Measurements from ENCODE around the gene KIF21B. TPM values are rescaled to one million over a fixed set of nuclear protein-coding genes. Genes with fewer than 3 reads are reported as not detected.

Gene KIF21B
- 1 to 10 TPM in 5 of 12 donors, under 1 TPM in 6, not detected in 1; 0.53 to 3.6 (median 0.99) TPM for polyA plus RNA-seq (ENCODE audit: insufficient read length in 12 of 12)
- long read RNA-seq, donor 1: 0 reads
- long read RNA-seq, donor 2: 0 reads
- long read RNA-seq, donor 3: 0 reads
- long read RNA-seq, donor 4: 0 reads
- long read RNA-seq, donor 5: 0 reads
- long read RNA-seq, donor 6: 0 reads
- long read RNA-seq, donor 7: 0 reads
- long read RNA-seq, donor 8: 0 reads
- long read RNA-seq, donor 9: 0 reads
- long read RNA-seq, donor 10: 0 reads
- long read RNA-seq, donor 11: 0 reads

DNA sequence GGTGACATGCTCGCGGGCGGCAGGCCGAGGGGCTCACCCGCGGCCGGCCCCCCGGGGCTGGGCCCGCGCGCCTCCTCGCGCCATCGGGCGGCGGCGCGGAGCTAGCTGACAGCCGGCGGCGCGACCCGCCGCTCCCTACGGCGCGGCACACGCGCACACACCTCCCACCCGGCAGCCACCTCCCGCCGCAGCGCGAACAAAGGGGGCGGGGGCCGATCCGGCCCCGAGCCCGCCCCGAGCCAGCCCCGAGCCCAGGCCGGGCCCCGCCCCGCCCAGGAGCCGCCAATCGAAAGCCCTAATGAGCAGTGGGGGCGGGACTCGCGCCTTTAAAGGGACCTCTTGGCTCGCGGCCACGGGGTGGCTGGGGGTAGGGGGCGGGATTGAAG, at the start of gene KIF21B:
KIF21B (minus strand) TSS at position 198 of the 386 bp plus-strand sequence. CDS start 331 bp downstream, outside the sequence.
- DNase-seq: peak; percentile 56

GRCh38 chr1:201072922-201073321, 49.4 kb upstream of the KIF21B start:
- no peak for DNase-seq

GRCh38 chr1:201072149-201072548, 48.6 kb upstream of the KIF21B start:
- no peak for DNase-seq

GRCh38 chr1:201069636-201070035, 46.1 kb upstream of the KIF21B start:
- DNase-seq: no peak

GRCh38 chr1:201068976-201069375, 45.5 kb upstream of the KIF21B start:
- no peak for DNase-seq

DNA sequence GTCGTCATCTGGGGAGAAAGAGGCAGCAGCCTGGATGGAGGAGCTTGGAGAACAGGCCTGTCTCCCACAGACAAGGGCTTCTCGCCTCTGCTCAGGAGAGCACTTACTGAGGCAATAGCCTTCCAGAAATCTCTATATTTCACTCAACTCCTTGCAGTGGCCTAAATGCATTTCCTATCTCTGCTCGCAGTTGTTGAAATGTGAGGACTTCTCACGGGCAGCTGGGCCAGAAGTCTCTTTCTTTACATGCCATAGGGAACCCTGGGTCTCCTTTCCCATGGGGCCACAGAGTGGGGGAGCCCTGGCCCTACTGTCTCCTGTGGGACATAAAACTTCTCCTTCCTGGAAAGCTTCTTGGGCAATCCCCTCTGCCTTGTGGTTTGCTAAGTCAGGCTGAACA, 43.5 kb upstream of the KIF21B start:
- DNase-seq: no peak

DNA sequence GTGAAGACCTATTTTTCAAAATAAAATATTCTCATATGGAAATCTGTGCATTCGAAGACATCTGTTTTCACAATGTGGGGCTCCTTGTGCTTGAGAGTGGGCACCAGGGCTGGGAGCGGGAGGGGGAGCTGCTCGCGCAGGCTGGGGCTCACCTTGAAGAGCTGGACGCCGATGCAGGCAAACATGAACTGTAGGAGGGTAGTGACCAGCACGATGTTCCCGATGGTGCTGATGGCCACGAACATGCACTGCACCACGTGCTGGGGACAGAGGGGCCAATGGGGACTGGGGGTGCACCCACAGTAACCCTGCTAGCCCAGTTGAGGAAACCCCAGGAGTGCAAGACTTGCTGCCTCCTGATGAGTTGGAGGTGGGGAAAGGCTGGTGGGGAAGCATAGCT, 42.2 kb upstream of the KIF21B start:
- no peak for DNase-seq

DNA sequence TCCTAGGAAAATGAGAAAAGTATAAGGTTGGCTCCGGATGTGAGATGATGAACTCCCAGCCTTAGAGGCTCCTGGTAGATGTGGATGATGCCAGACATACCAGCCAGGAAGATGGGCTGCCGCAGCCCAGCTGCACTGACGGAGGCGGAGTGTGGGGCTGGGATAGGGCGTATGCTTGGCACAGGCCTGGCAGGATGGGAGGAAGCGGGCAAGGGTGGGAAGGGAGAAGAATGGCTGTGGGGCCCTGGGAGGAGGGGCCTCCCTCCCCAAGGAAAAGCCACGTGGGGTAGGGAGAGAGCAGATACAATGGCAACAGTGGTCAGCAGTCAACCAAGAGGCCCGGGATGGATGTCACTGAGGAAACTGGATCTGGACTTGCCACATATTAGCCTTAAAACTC, 41.3 kb upstream of the KIF21B start:
- DNase-seq: no peak

DNA sequence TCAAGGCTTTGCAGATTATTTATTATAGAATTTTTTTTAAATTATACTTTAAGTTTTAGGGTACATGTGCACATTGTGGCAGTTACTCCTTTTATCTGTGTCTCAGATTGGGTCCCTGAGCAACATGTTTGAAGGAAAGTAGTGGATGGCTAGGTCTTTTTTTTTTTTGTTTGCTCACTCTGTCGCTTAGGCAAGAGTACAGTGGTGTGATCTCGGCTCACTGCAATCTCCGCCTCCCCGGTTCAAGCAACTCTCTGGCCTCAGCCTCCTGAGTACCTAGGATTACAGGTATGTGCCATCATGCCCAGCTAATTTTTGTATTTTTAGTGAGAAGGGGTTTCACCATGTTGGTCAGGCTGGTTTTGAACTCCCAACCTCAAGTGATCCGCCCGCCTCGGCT, 39.6 kb upstream of the KIF21B start:
- no peak for DNase-seq

DNA sequence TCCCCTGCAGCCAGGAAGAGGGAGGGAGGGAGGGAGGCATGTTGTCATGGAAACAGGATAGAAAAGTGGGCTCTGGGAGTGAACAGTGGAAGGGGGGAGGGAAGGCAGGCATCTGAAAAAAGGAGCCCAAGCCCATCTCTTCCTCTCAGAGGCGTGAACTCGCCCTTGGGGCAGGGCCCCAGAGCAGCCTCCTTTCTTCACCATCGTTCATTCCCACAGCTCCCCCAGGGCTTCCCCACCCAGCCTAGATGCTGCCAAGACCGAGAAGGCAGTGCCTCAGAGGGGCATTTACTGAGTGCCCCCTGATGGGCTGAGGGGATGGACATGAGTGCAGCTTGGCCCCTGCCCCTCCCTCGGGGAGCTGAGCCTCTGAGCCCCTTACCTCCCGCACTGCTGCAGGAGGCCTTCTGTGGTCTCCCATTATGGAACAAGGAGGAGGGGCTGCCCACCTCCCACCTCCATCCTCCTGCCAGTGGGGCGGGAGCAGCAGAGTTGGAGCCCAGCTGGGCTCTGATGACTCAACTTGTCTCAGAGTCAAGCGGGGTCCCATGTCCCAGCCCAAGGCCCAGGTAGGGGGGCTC, 39.1 kb upstream of the KIF21B start:
- no peak for DNase-seq

- DNase-seq: no peak
Observed at GRCh38 chr1:201061886-201062285, 38.4 kb upstream of the KIF21B start.

DNA sequence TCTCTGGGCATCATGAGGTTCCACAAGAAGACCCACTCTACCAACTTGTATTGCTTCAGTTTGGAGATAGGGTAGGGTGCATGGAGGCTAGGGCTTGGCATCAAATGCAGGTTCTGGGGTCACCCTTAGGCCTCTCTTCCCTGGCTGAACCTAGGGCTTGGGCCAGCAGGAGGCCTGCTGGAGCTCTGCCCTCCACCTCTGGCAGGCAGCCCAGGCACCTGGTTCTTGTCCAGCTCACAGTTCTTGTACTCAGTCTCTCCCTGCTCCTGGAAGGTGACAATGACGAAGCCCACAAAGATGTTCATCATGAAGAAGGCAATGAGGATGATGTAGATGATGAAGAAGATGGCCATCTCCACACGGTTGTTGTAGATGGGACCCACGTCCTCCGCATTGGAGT, 37.5 kb upstream of the KIF21B start:
- no peak for DNase-seq

DNA sequence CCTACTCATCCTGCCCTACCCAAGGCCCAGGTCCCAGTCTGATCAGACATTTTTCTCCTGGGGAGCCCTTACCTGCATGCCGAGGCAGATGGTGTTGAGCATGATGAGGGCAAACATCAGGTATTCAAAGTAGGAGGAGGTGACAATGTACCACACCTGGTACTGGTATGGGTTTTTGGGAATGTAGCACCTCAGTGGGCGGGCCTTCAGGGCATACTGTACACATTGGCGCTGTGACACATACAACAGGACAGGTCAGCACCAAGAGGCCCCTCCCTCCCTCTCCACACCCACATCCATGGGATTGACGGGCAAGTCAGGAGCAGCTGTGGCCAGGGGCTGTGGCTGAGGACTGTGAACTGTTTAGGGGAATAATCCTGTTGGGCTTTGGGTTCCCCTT, 37.1 kb upstream of the KIF21B start:
- no peak for DNase-seq

DNA sequence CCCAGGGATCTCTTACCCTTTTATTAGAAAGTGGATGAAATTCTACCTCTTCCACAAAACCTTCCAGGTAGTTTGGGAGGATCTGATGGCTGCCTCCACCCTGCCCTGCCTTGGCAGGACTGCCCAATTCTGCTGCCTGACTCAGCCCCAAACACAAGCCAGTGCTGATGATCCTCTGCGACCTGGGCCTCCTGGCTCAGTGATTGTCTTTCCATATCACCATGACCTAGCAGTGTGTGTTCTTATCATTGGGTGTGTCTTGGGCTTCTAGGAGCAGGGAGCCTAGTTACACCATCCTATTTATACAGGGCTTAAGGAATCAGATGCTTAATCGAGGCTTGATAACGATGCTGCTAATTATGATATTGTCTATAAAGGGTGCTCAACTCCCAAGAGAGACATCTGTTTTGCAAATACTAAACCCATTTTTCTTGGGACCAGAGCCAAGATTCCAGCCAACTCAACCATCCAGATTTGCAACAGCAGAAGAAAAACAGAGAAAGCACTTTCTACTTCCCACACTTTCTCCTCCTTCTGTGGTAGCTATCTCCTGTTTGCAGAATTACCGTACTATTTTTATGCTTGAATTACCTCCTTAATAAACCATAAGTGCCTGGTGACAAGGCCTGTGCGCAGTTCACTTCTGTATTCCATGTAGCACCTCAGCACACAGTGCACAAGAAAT, 36.5 kb upstream of the KIF21B start:
- DNase-seq: no peak

DNA sequence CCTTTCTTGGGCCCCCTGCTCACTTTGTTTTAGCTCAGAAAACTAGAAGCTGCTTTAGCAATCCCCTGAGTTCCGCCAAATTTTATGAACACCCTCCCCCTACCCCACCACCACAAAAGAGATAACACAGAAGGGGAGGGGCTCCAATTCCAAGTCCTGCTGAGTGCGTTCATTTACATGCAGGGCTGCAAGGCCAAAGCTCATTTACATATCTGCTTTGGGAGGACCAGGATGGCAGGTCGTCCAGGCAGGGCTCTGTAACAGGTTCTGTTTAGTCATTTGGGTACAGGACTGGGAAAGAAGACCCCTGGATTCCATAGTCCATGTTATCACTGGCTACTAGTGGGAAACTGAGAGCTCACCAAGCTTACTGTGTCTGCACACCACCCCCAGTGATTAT, 35.9 kb upstream of the KIF21B start:
- DNase-seq: no peak

DNA sequence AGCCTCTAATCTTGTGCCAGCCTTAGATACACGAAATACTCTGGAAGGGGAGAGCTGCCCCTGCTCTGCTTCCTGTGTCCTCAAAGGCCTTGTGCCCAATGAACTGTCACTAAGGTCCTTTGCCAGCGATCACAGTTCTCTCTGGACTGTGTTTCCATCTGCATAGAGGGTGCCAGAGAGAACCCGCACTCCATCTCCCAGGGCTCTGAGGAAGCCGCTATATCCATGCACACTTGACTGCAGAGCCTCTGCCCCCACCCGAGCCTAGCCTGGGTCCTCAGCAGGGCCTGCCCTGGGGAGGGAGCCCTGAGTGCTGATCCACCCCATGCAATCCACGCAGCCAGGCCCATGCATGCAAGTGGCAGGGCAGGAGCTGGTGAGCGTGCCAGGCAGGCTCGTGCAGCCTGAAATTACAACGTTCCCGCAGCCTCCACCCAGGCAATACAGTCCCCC, 30.6 kb upstream of the KIF21B start:
- DNase-seq: no peak

DNA sequence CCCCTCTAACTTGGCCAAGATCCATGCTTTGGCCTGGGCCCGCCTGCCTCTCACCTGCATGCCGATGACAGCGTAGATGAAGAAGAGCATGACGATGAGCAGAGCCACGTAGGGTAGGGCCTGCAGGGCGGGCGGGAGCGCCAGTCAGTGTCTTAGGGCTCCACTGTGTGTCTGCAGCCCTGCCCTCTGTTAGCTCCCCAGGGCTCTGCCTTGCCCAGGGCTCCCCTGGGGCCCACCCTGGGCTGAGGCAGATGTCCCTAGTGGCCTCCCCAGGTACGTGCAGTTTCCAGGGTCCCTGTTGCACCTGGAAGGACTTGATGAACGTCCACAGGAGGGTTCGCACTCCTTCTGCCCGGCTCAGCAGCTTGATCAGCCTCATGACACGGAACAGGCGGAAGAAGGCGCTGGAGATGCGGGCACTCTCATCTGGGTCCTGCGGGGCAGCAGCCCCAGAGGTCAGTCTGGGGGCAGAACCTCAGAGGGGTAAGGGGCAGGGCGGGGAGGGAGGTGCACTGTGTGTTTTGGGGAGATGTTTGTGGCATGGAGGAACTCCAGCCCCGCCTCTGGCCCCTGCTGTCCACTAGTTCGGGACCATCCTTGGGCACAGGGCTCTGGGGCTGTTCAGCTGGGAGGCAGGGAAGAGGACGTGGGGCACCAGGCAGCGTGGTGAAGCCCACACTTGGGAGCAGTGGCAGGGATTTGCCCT, 29.8 kb upstream of the KIF21B start:
- no peak for DNase-seq

GRCh38 chr1:201051399-201051798, 27.9 kb upstream of the KIF21B start:
- no peak for DNase-seq

GRCh38 chr1:201050515-201051277, 27.2 kb upstream of the KIF21B start:
- no peak for DNase-seq

GRCh38 chr1:201049248-201049831, 25.8 kb upstream of the KIF21B start:
- DNase-seq: no peak

DNA sequence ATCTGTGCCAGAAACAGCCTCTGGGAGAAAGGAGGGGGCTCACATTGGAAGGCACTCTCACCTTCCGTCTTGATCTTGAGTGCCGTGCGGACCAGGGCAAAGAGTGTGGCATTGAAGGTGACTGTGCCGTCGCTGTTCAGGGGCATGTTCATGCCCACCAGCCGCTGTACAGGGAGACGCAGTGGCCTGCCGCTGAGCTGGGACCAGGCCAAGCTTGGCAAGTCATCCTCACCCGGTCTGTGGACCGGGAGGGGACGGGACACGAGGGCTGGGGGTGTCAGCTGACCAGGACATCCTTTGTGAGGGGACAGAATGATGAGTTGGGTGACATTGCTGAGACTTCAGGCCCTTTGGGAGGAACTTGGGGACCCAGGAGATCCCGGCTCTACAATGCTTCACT, 25.0 kb upstream of the KIF21B start:
- no peak for DNase-seq
